AG04450 (cell line): Measurements from ENCODE around the gene ELOVL3. TPM values are rescaled to one million over a fixed set of nuclear protein-coding genes. Genes with fewer than 3 reads are reported as not detected.
"Not testable (repeated sequence)": the region's sequence is repeated elsewhere in the genome, so short reads cannot be mapped to it uniquely, and the experiment has no call there.

Experiments used
- CTCF ChIA-PET: fragments of 300-600, 350-600 bp; formaldehyde crosslinking; extraction: SDS; loops from one replicate; lab custom pipeline; 2022; ENCODE audit warnings: antibody characterized with exemption, inconsistent platforms; lab: Charles Lee
- POLR2A ChIA-PET: fragments of 350-600 bp; formaldehyde crosslinking; extraction: SDS; loops from one replicate; lab custom pipeline; 2021; ENCODE audit warnings: antibody characterized with exemption, inconsistent platforms; lab: Yijun Ruan, JAX
- DNase-seq: peaks from one replicate; pipeline ENCODE4 v3.0.0-alpha.2; 2011; ENCODE audit warnings: low read depth, low spot score
- H3K27ac ChIP-seq: one replicate; pipeline ENCODE4 v1.5.1; 2012; ENCODE audit warnings: low read depth, low read length, control low read depth
- H3K27me3 ChIP-seq: one replicate; pipeline ENCODE4 v1.6.0; 2012; ENCODE audit warnings: low read length; ENCODE audit not compliant: control insufficient read depth, insufficient read depth
- H3K4me3 ChIP-seq: 2 replicates; pipeline ENCODE4 v1.5.1; 2011; ENCODE audit warnings: mild to moderate bottlenecking, low read depth, low read length, control low read depth
- H3K9me3 ChIP-seq: 2 replicates; pipeline ENCODE4 v1.5.1; 2012; ENCODE audit warnings: low read length; ENCODE audit not compliant: control insufficient read depth, insufficient read depth
- polyA plus RNA-seq: library from polyadenylated mRNA; depleted of rRNA; stranded (reverse); fragments of >200 nt; gene quantifications from 2 replicates; pipeline ENCODE4 v1.2.3, GENCODE V29; 2011
- TF ChIP-seq, protein P1 (sequence below): IDR thresholded peaks from 2 replicates; pipeline ENCODE4 v1.5.1; 2011; ENCODE audit warnings: low read depth, low read length, control low read depth, inconsistent platforms

Gene ELOVL3
- polyA plus RNA-seq, 1 experiment = 0.16 TPM

GRCh38 chr10:102245932-102246251, 19.8 kb downstream of the ELOVL3 start:
- H3K4me3 ChIP-seq = peak overlapping the region; percentile 100
- H3K27ac ChIP-seq = peak overlapping the region; percentile 83
- H3K27me3 ChIP-seq = no peaks in the 10 kb centered on the region
- TF ChIP-seq, protein P1, sequence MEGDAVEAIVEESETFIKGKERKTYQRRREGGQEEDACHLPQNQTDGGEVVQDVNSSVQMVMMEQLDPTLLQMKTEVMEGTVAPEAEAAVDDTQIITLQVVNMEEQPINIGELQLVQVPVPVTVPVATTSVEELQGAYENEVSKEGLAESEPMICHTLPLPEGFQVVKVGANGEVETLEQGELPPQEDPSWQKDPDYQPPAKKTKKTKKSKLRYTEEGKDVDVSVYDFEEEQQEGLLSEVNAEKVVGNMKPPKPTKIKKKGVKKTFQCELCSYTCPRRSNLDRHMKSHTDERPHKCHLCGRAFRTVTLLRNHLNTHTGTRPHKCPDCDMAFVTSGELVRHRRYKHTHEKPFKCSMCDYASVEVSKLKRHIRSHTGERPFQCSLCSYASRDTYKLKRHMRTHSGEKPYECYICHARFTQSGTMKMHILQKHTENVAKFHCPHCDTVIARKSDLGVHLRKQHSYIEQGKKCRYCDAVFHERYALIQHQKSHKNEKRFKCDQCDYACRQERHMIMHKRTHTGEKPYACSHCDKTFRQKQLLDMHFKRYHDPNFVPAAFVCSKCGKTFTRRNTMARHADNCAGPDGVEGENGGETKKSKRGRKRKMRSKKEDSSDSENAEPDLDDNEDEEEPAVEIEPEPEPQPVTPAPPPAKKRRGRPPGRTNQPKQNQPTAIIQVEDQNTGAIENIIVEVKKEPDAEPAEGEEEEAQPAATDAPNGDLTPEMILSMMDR = no peak
- ChIA-PET POLR2A (interaction anchor here (0.9 to 1.2 kb wide), 4 partner anchors 22 to 105 kb away, joined by 3 to 5 read pairs (median 5); no protein-coding TSS in a partner anchor), CTCF (interaction anchor here (1.0 to 2.7 kb wide), 4 partner anchors 14 to 106 kb away, joined by 3 to 9 read pairs (median 3); no protein-coding TSS in a partner anchor)
- DNase-seq = no peak
- no peaks in the 10 kb centered on the region for H3K9me3 ChIP-seq

- H3K4me3 ChIP-seq = peak overlapping the region; percentile 100
- H3K9me3 ChIP-seq = no peaks in the 10 kb centered on the region
- DNase-seq = no peak
- POLR2A ChIA-PET = no interaction called here
- H3K27ac ChIP-seq = no peak overlapping the region
- CTCF ChIA-PET = interaction anchor here (1.4 kb wide), 1 partner anchor 16 kb away, joined by 3 read pairs; no protein-coding TSS in a partner anchor
- H3K27me3 ChIP-seq = no peaks in the 10 kb centered on the region
- TF ChIP-seq, protein P1 = no peak
Measured at GRCh38 chr10:102246261-102246660, 20.2 kb downstream of the ELOVL3 start.

DNA sequence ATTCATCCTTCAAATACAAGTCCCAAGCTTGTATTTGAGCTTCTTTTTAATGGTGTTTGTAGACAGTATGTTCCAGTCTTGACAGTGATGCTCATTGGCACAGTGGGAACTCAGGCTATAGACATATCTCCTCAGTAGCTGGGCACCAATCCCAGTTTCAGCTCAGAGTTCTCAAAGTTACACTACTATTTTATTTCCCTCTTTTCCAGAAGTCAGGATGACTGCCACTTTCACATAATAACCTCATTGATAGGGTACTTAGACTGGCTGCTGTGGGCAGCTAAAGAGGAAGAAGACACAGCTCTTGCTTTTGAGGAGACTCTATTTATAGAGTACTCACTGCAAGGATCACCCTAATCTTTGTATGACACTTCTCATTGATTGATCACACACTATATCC, 21.6 kb downstream of the ELOVL3 start:
- DNase-seq = no peak
- H3K27ac ChIP-seq = no peak overlapping the region
- CTCF ChIA-PET = interaction anchor here (0.8 to 2.1 kb wide), 5 partner anchors 16 to 146 kb away, joined by 3 to 12 read pairs (median 5); no protein-coding TSS in a partner anchor
- H3K4me3 ChIP-seq = peak overlapping the region; percentile 23
- H3K27me3 ChIP-seq = no peaks in the 10 kb centered on the region
- POLR2A ChIA-PET = interaction anchor here (0.6 kb wide), 1 partner anchor 161 kb away, joined by 4 read pairs; no protein-coding TSS in a partner anchor
- no peaks in the 10 kb centered on the region for H3K9me3 ChIP-seq
- TF ChIP-seq, protein P1 = no peak

DNA sequence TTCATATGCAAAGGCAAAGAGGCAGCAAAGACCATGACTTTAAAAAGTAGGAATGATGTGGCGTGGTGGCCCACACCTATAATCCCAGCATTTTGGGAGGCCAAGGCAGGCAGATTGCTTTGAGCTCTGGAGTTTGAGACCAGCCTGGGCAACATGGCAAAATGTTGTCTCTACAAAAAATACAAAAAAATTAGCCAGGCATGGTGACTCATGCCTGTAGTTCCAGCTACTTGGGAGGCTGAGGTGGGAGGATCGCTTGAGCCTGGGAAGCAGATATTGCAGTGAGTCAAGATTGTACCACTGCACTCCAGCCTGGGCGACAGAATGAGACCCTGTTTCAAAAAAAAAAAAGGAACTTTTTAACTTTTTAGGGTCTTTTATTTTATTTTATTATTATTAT, 26.4 kb downstream of the ELOVL3 start:
- ChIA-PET POLR2A (interaction anchor here (0.7 kb wide), 1 partner anchor 18 kb away, joined by 3 read pairs; no protein-coding TSS in a partner anchor), CTCF (interaction anchor here (0.6 to 3.4 kb wide), 3 partner anchors 21 to 101 kb away, joined by 3 to 13 read pairs (median 4); no protein-coding TSS in a partner anchor)

GRCh38 chr10:102254426-102254825, 28.3 kb downstream of the ELOVL3 start:
- no peaks in the 10 kb centered on the region for H3K27me3 ChIP-seq
- CTCF ChIA-PET = interaction anchor here (1.1 to 3.4 kb wide), 2 partner anchors 23 to 98 kb away, joined by 6 to 13 read pairs; no protein-coding TSS in a partner anchor
- TF ChIP-seq, protein P1 = no peak
- no peak overlapping the region for H3K27ac ChIP-seq
- no peak overlapping the region for H3K4me3 ChIP-seq
- H3K9me3 ChIP-seq = no peaks in the 10 kb centered on the region
- no peak for DNase-seq
- POLR2A ChIA-PET = no interaction called here

More for the DNA sequence above, 26.4 kb downstream of the ELOVL3 start:
- H3K27me3 ChIP-seq, H3K4me3 ChIP-seq, DNase-seq, H3K27ac ChIP-seq, H3K9me3 ChIP-seq: not testable (repeated sequence)
